ENCODE results near the gene BSCL2.

Gene BSCL2

GRCh38 chr11:62747475-62748160, 40.4 kb upstream of the BSCL2 start:
- no peak for TF ChIP-seq CTCF (IDR thresholded peaks at IDR 0.05; ENCODE audit: low read depth, low read length)
- H3K4me3 ChIP-seq (ENCODE audit: low read depth, low read length), result no peak overlapping the region

- no peak overlapping the region for H3K4me3 ChIP-seq (ENCODE audit: low read depth, low read length)
- no peak for TF ChIP-seq CTCF (IDR thresholded peaks at IDR 0.05; ENCODE audit: low read depth, low read length)
These were observed 30.0 kb upstream of the BSCL2 start for GRCh38 chr11:62737196-62737595.

GRCh38 chr11:62732830-62733229, 25.6 kb upstream of the BSCL2 start:
- no peak for TF ChIP-seq CTCF (IDR thresholded peaks at IDR 0.05; ENCODE audit: low read depth, low read length)
- no peak overlapping the region for H3K4me3 ChIP-seq (ENCODE audit: low read depth, low read length)

GRCh38 chr11:62730076-62730475, 22.9 kb upstream of the BSCL2 start:
- H3K4me3 ChIP-seq (ENCODE audit: low read depth, low read length), result peak overlapping the region; percentile 83

- no peak for TF ChIP-seq CTCF (IDR thresholded peaks at IDR 0.05; ENCODE audit: low read depth, low read length)
- peak within 1 kb of the TSS; percentile 83 for H3K4me3 ChIP-seq (ENCODE audit: low read depth, low read length)
These were observed 21.2 kb upstream of the BSCL2 start, which contains the start of gene TTC9C for GRCh38 chr11:62728171-62728988. TTC9C (plus strand) TSS chr11:62728486; CDS start chr11:62728849, 363 bp downstream.

GRCh38 chr11:62727872-62728170, 20.6 kb upstream of the BSCL2 start:
- TF ChIP-seq CTCF (IDR thresholded peaks at IDR 0.05; ENCODE audit: low read depth, low read length), result no peak
- H3K4me3 ChIP-seq (ENCODE audit: low read depth, low read length), result peak overlapping the region; percentile 83

- no peak for TF ChIP-seq CTCF (IDR thresholded peaks at IDR 0.05; ENCODE audit: low read depth, low read length)
- H3K4me3 ChIP-seq (ENCODE audit: low read depth, low read length), result peak within 1 kb of the TSS; percentile 83
These were observed 20.1 kb upstream of the BSCL2 start, which contains the start of gene HNRNPUL2 for GRCh38 chr11:62727165-62727871. HNRNPUL2 (minus strand) TSS chr11:62727457; CDS start chr11:62727156, 301 bp downstream.

Data from WI38 (cell line).